Measurements from ENCODE around the gene VGLL4.

GRCh38 chr3:11613851-11614487 lies 29.7 kb downstream of the VGLL4 start:
- TF ChIP-seq ZNF8 (CRISPR knock-in tag; IDR thresholded peaks at IDR 0.05): no peak
- no peak for TF ChIP-seq RARB (CRISPR knock-in tag; IDR thresholded peaks at IDR 0.05)
- TF ChIP-seq ZFP30 (CRISPR knock-in tag; IDR thresholded peaks at IDR 0.05): no peak

All from SK-N-SH treated with all-trans-retinoic acid at 6 μM for 48 hours (cell line).